OCI-LY7 (cell line): Measurements from ENCODE around the gene CUL2. TPM values are rescaled to one million over a fixed set of nuclear protein-coding genes. Genes with fewer than 3 reads are reported as not detected.

Source experiments
- BruUV-seq: library from RNA; stranded (reverse); fragments of 400-500 nt; replicated peaks from 2 replicates; lab custom pipeline; 2021; lab: Mats Ljungman, UMichigan
- CTCF ChIA-PET: fragments of 300-600 bp; sonication (Branson Sonifier 250); formaldehyde crosslinking; loops from one replicate; lab custom pipeline; 2022; ENCODE audit warnings: antibody characterized with exemption; ENCODE audit not compliant: unreplicated experiment; lab: Charles Lee
- POLR2A ChIA-PET: fragments of 300-600 bp; sonication (Branson Sonifier 250); formaldehyde crosslinking; loops from one replicate; lab custom pipeline; 2022; ENCODE audit warnings: antibody characterized with exemption; lab: Charles Lee
- DNase-seq: peaks from one replicate; pipeline ENCODE4 v3.0.0-alpha.2; 2015; ENCODE audit warnings: low spot score
- H2AFZ ChIP-seq: fragments of 200-600 bp; sonication (generic), shearing (Covaris generic); 2 replicates; pipeline ENCODE4 v1.6.1; 2014; ENCODE audit warnings: mild to moderate bottlenecking, antibody characterized with exemption, low read length, moderate library complexity
- H3K27ac ChIP-seq: fragments of 200-600 bp; sonication (generic); 2 replicates; pipeline ENCODE4 v1.5.1; 2014; ENCODE audit warnings: mixed run types, low read depth, mild to moderate bottlenecking, moderate library complexity, low read length, inconsistent platforms; ENCODE audit not compliant: poor library complexity, severe bottlenecking
- H3K36me3 ChIP-seq: fragments of 200-600 bp; sonication (generic); 2 replicates; pipeline ENCODE4 v1.6.1; 2014; ENCODE audit warnings: mild to moderate bottlenecking, antibody characterized with exemption, low read length, moderate library complexity, mixed read lengths; ENCODE audit not compliant: insufficient read depth
- H3K4me1 ChIP-seq: fragments of 200-600 bp; sonication (generic); 2 replicates; pipeline ENCODE4 v1.5.1; 2014; ENCODE audit warnings: mild to moderate bottlenecking, low read length; ENCODE audit not compliant: insufficient read depth, poor library complexity, severe bottlenecking
- H3K4me2 ChIP-seq: fragments of 200-600 bp; sonication (generic); 2 replicates; pipeline ENCODE4 v1.6.1; 2014; ENCODE audit warnings: mild to moderate bottlenecking, low read length
- H3K4me3 ChIP-seq: fragments of 200-600 bp; sonication (generic); 2 replicates; pipeline ENCODE4 v1.5.1; 2014; ENCODE audit warnings: mild to moderate bottlenecking, low read depth, low read length; ENCODE audit not compliant: poor library complexity, severe bottlenecking
- H3K79me2 ChIP-seq: fragments of 200-600 bp; sonication (generic); 2 replicates; pipeline ENCODE4 v1.6.1; 2016; ENCODE audit warnings: low read depth, mild to moderate bottlenecking, low read length, moderate library complexity, mixed read lengths; ENCODE audit not compliant: insufficient read depth
- H3K9me2 ChIP-seq: fragments of 200-600 bp; sonication (generic); 2 replicates; pipeline ENCODE4 v1.6.1; 2016; ENCODE audit warnings: mild to moderate bottlenecking, low read length, mixed read lengths; ENCODE audit not compliant: insufficient read depth
- H3K9me3 ChIP-seq: fragments of 200-600 bp; sonication (generic); 2 replicates; pipeline ENCODE4 v1.6.1; 2014; ENCODE audit warnings: mild to moderate bottlenecking, mixed run types, low read length, mixed read lengths
- H4K20me1 ChIP-seq: fragments of 200-600 bp; sonication (generic); 2 replicates; pipeline ENCODE4 v1.6.1; 2014; ENCODE audit warnings: mild to moderate bottlenecking, antibody characterized with exemption, low read length, moderate library complexity, mixed read lengths; ENCODE audit not compliant: insufficient read depth
- EZH2phosphoT487 ChIP-seq: fragments of 200-600 bp; sonication (generic); IDR thresholded peaks from 2 replicates; pipeline ENCODE4 v1.6.1; 2018; ENCODE audit warnings: low read depth, borderline replicate concordance, mild to moderate bottlenecking, mixed run types, antibody characterized with exemption, low read length, moderate library complexity, mixed read lengths
- intact Hi-C: fragments of 100-400 bp; cut with micrococcal nuclease; formaldehyde crosslinking; loops from one replicate; pipeline ENCODE4 v1.10.0; 2022; ENCODE audit not compliant: unreplicated experiment
- total RNA-seq, 2 experiments: library from RNA; depleted of rRNA in 1 of 2; stranded (reverse); fragments of >200 nt in 1 of 2; shearing (Covaris generic) in 1 of 2; gene quantifications; 2 replicates each; pipeline ENCODE4 v1.2.3, GENCODE V29; 2014 to 2022
- TF ChIP-seq, protein P1 (sequence below): fragments of 200-600 bp; sonication (generic); conservative IDR thresholded peaks from 2 replicates; pipeline ENCODE4 v1.5.1; 2014; ENCODE audit warnings: mild to moderate bottlenecking, antibody characterized with exemption, low read length, moderate library complexity, mixed read lengths

Gene CUL2
- total RNA-seq, 2 experiments from 2014 or later: 25.5 to 40.4 TPM

DNA sequence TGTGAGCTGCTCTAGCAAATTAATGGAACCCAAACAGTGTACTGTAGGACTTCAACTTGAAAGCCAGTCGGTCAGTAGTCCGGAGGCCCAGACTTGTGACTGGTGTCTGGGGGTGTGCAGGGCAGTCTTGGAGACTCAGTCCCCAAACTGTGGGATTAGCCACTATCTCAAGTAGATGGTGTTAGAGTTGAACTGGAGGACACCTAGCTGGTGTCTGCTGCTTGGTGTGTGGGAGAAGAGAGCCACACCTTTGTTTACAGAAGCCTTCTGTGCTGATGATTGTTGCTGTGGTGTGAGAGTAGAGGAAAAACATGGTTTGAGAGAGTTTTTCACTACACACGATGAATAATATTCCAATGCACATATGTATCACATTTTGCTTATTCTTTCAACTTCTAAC, 47.4 kb downstream of the CUL2 start:
- no peak overlapping the region for H2AFZ ChIP-seq
- BruUV-seq: no TSS peak
- H3K9me2 ChIP-seq: no peaks in the 10 kb centered on the region
- H3K4me1 ChIP-seq: no peaks in the 10 kb centered on the region
- no peaks in the 10 kb centered on the region for H3K9me3 ChIP-seq
- no peak for TF ChIP-seq EZH2phosphoT487
- TF ChIP-seq, protein P1, sequence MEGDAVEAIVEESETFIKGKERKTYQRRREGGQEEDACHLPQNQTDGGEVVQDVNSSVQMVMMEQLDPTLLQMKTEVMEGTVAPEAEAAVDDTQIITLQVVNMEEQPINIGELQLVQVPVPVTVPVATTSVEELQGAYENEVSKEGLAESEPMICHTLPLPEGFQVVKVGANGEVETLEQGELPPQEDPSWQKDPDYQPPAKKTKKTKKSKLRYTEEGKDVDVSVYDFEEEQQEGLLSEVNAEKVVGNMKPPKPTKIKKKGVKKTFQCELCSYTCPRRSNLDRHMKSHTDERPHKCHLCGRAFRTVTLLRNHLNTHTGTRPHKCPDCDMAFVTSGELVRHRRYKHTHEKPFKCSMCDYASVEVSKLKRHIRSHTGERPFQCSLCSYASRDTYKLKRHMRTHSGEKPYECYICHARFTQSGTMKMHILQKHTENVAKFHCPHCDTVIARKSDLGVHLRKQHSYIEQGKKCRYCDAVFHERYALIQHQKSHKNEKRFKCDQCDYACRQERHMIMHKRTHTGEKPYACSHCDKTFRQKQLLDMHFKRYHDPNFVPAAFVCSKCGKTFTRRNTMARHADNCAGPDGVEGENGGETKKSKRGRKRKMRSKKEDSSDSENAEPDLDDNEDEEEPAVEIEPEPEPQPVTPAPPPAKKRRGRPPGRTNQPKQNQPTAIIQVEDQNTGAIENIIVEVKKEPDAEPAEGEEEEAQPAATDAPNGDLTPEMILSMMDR: no peak
- intact Hi-C loops: no loop called here
- ChIA-PET POLR2A (no interaction called here), CTCF (no interaction called here)
- H3K4me3 ChIP-seq: no peak overlapping the region
- peaks cover 65% of the 10 kb centered on the region for H3K36me3 ChIP-seq
- H3K27ac ChIP-seq: no peak overlapping the region
- no peaks in the 10 kb centered on the region for H3K79me2 ChIP-seq
- H4K20me1 ChIP-seq: no peaks in the 10 kb centered on the region; the same call in 1 of the 2 replicates
- H3K4me2 ChIP-seq: no peak overlapping the region
- no peak for DNase-seq

DNA sequence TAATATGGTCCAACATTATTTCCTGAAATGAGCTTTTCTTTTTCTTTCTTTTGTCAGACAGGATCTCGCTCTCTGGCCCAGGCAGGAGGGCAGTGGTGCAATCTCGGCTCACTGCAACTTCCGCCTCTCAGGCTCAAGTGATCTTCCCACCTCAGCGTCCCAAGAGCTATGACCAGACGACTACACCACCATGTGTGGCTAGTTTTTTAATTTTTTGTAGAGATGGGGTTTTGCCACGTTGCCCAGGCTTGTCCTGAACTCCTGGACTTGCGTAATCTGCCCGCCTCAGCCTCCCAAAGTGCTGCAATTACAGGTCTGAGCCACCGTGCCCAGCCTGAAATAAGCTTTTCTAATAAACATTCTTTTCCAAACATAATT, 48.6 kb downstream of the CUL2 start:
- Histone ChIP-seq H3K4me3 (no peak overlapping the region), H3K4me2 (no peak overlapping the region), H3K9me2 (no peaks in the 10 kb centered on the region), H3K27ac (no peak overlapping the region), H3K36me3 (peaks cover 64% of the 10 kb centered on the region), H3K79me2 (no peaks in the 10 kb centered on the region), H3K4me1 (no peaks in the 10 kb centered on the region), H2AFZ (no peak overlapping the region), H4K20me1 (no peaks in the 10 kb centered on the region; the same call in 1 of the 2 replicates), H3K9me3 (no peaks in the 10 kb centered on the region)
- intact Hi-C loops: no loop called here
- DNase-seq: no peak
- TF ChIP-seq, protein P1: no peak
- no peak for TF ChIP-seq EZH2phosphoT487
- POLR2A ChIA-PET: interaction anchor here (0.8 kb wide), 1 partner anchor 15 kb away, joined by 3 read pairs; no protein-coding TSS in a partner anchor
- CTCF ChIA-PET: no interaction called here
- no TSS peak for BruUV-seq

DNA sequence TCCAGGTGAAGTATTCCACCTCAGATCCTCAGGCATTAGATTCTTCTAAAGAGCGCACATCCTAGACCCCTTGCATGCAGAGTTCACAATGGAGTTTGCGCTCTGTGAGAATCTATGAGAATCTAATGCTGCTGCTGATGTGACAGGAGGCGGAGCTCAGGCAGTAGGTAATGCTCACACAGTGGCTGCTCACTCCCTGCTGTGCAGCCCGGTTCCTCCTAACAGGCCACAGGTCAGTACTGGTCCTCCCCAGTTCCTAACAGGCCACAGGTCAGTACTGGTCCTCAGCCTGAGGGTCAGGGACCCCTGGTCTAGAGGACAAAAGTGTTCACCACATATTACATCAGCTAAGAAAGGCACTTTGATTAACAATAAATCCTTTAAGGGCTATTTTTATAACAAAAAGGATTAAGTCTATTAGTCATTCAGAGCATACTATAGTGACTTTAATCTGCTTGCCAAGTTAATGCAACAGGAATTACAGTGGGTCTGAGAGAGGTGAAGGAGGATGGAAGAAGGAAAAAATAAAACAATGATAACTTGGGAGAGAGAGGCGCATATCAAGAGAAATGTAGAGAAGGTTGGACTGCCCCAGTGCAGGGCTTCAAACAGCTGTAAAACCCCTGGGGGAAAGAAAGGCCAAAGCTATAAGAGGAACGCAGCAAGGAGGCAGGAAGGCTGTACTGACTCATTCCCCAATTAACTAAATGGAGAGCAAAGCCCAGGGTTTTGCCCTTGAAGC, 49.2 kb downstream of the CUL2 start:
- no peak overlapping the region for H2AFZ ChIP-seq
- H3K4me3 ChIP-seq: no peak overlapping the region
- no peaks in the 10 kb centered on the region for H3K4me1 ChIP-seq
- no peaks in the 10 kb centered on the region for H3K9me2 ChIP-seq
- H3K36me3 ChIP-seq: peaks cover 64% of the 10 kb centered on the region
- DNase-seq: no peak
- no TSS peak for BruUV-seq
- no peak for TF ChIP-seq EZH2phosphoT487
- TF ChIP-seq, protein P1: no peak
- CTCF ChIA-PET: no interaction called here
- no peaks in the 10 kb centered on the region for H3K79me2 ChIP-seq
- no peaks in the 10 kb centered on the region; the same call in 1 of the 2 replicates for H4K20me1 ChIP-seq
- no peaks in the 10 kb centered on the region for H3K9me3 ChIP-seq
- H3K27ac ChIP-seq: no peak overlapping the region
- H3K4me2 ChIP-seq: no peak overlapping the region
- POLR2A ChIA-PET: interaction anchor here (0.8 kb wide), 1 partner anchor 16 kb away, joined by 3 read pairs; no protein-coding TSS in a partner anchor
- intact Hi-C loops: no loop called here
